NCI-H446 (cell line): Measurements from ENCODE around the gene C10orf53.
"Not testable (repeated sequence)": the region's sequence is repeated elsewhere in the genome, so short reads cannot be mapped to it uniquely, and the experiment has no call there.

ENCODE experiments used
- DNase-seq, 2 experiments: peaks; one replicate each; lab custom pipeline; 2025; lab: John Stamatoyannopoulos, UW

The C10orf53 gene

GRCh38 chr10:49652421-49653272, 26.8 kb upstream of the C10orf53 start:
- DNase-seq, result no peak

GRCh38 chr10:49653273-49653929, 26.1 kb upstream of the C10orf53 start:
- DNase-seq, result no peak

DNA sequence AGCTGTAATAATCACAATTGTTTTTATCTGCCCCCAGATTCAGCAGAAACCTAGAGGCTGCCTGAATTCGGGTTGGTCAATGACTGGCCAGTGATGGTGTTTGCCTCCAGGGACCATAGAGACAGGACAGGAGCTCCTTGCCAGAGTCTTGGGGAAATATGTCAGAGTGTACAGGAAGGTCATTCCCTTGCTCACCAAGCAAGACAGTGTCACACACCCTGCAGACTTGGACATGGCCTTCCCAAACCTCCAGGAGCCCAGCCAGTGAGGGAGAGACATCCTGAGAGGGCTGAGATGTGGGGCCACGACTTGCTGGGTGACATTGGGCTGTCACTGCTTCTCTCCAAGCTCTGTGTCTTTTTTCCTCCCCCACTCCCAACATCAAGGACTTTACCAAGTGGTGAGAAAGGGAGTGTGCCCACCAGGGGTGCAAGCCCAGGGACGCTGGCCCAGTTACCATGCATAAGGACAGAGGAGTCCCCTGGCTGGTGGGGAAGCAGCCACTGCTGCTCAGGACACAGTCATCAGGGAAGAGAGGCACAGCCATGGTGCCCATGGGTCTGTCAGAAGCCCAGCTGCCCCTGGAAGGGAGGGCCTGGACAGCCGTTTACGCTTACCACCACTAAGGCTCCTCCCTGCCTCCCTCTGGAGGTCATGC, 25.3 kb upstream of the C10orf53 start:
- no peak for DNase-seq

DNA sequence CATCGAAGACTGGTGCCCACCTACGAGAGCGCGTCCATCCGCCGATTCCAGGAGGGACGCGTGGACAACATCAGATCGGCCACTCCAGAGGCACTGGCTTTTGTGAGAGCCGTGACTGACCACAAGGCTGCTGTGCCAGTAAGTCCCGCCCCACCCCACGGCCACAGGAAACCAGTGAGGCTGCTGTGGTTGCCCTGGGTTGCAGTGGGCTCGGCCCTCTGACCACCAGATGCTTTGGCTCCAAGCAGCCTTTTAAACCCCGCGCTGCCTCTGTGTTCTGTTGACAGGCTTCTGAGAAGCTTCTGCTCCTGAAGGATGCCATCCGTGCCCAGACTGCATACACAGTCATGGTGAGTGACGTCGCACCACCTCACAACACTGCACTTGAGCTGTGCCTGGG, 24.4 kb upstream of the C10orf53 start:
- DNase-seq, result no peak

DNA sequence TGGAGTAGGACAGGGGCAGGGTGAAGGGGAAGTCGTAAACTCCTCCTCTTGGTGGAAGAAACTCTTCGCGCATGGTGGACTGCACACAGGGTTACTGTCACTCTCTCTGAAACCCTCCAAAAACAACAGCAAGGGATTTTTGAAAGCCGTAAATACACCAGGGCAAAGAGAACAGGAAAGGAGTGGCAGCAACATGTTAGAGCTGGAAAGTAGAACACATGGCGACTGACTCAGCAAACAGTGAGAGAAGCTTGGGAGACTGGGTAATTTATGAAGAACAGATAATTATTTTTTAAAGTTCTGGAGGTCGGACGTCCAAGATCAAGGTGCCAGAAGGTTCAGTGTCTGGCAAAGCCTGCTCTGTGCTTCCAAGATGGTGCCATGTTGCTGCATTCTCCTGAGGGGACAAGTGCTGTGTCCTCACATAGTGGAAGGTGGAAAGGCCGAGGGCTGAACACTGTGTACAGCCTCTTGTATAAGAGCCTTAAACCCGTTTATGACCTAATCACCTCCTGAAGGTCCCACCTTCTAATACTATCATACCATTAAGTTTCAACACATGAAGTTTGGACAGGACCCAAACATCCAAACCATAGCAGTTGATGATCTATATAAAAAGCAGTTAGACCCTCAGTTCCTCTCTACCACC, 22.5 kb upstream of the C10orf53 start:
- no peak for DNase-seq

GRCh38 chr10:49657606-49658005, 21.8 kb upstream of the C10orf53 start:
- DNase-seq, result no peak

- no peak for DNase-seq
Observed at GRCh38 chr10:49661140-49661856, 18.2 kb upstream of the C10orf53 start.

DNA sequence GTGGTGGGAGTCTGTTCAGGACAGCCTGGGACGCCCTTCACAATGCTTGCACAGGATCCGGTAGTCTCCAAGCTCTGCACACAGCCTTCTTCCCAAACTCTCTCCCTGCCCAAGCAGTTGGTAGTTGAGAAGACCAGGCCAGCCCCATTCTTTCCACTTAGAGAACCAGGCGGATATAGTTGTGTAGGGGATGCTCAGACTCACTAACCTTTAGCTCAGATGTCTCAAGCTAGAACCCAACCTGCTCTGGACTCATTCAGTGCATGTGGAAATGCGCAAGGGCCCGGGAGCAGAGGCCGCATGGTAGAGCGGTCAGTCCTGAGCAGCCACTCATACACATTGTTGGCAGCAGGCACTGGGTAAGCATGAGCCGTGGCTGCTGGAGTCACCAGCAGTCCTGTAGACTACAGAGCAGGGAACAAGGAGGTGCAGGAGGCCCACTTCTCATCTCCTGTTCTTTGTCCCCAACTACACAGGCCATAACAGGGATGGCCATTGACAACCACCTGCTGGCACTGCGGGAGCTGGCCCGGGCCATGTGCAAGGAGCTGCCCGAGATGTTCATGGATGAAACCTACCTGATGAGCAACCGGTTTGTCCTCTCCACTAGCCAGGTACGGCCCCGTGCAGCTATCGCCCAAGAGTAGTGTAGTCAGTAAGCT, 17.2 kb upstream of the C10orf53 start:
- DNase-seq, result no peak

- no peak for DNase-seq
Observed at GRCh38 chr10:49663596-49663995, 15.9 kb upstream of the C10orf53 start.

DNA sequence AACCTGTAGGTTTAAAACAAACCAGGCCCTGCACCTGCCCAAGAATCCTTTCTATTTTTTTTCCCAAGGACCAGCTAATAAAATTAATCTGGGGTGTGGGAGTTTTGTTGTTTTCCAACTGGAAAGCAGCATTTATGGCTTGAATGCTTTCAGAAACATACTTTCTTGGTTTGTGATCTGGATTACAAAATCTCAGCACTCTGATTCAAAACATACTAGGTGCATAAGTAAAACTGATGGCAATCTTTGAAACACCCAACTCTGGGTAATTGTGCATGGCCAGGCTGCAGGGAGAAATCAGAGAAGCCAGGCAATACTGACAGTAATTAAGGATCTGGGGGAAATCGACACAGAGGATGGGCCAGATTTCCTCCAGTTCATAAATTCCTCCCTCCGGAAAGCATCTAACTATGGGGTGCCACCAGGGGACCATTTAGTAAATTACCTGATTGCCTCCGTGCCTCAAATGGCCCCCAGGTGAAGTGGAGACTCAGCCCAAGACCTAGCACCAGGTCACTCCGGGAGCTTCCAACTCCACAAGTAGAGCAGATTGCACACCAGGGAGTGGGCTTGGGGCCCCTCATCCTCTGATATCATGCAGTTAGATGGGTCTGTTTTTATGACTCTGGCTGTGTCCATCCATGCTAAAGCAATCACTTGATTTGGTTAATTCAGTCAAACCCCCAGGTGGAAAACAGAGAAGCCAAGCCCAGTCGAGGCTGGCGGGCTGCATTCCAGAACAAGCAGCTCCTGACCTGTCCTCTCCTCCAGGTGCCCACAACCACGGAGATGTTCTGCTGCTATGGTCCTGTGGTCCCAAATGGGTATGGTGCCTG, 15.2 kb upstream of the C10orf53 start:
- DNase-seq, result no peak

GRCh38 chr10:49664842-49665355, 14.6 kb upstream of the C10orf53 start:
- no peak for DNase-seq

DNA sequence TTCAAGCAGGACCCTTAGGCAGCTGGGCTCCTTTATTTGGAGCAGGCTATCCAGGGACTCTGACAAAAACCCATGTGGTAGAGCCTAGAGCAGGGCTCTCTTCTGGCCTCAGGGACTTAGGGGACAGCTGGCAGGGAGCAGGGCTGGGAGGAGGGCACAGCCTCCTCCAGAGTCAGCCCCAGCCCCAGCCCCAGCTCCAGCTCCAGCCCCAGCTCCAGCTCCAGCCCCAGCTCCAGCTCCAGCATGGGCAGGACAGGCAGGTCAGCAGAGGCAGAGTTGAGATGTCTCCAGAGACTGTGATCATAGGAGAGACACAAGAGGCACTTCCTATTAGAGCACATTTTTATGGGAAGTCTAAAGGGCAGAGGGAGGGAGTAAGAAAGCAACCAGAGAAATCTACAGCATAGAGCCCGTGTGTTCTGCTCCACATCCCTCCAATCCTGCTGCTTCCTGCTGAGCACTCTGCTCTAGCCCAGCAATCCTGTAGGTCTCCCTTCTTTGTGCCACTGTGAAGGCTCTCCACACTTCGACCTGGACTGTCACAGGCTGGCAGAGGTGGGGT, 13.3 kb upstream of the C10orf53 start:
- DNase-seq, result no peak

DNA sequence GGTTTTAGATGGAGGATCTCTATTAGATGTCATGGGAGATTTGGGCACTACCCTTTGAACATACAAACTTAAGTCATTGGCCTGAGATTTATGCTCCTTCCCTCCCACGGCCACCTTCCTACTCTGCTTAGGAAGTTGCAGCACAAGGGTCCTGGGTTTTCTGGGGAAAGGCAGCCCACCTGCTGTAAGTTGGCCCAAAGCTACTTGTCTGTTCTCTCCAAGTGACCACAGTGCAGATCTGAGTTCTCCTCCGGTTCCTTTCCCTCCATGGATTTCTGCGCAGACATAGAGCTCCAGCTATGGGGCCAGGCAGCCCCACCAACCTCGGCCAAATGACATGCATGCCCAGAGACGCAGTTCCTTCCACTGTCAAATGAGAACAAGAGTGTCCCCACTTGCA, 12.8 kb upstream of the C10orf53 start:
- DNase-seq, result no peak

- no peak for DNase-seq
Observed at GRCh38 chr10:49667991-49668390, 11.5 kb upstream of the C10orf53 start.

GRCh38 chr10:49668684-49669083, 10.8 kb upstream of the C10orf53 start:
- no peak for DNase-seq

DNA sequence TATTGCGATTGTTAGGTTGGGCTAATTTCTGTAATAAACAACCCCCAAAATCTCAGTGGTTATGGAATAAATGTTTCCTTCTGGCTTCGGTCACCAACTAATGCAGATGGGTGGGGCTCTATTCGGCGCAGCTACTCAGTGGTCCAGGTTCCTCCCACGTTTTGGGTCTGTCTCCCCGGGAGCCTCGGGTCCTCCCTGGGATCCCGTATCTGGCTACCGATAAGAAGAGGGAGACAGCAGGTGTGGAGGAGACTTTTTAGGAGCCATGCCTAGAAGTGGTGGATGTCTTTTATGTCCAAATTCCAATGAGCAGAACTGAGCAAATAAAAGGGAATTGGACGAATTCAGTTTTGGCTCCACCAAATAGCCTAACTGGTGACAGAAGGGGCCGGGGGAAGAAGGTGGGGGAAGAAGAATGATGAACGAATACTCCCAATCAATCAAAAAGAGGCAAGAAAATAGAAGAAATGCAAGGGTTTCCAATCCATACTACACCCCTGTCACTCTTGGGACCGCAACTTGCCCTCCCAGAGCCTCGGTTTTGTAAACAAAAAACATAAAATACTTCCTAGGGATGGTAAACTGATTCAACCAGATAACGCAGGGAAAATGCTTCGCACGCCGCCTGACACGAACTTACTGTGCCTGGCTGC, 498 bp upstream of the C10orf53 start:
- DNase-seq, result no peak

GRCh38 chr10:49682449-49682848, 3.0 kb downstream of the C10orf53 start:
- DNase-seq, result not testable (repeated sequence)

DNA sequence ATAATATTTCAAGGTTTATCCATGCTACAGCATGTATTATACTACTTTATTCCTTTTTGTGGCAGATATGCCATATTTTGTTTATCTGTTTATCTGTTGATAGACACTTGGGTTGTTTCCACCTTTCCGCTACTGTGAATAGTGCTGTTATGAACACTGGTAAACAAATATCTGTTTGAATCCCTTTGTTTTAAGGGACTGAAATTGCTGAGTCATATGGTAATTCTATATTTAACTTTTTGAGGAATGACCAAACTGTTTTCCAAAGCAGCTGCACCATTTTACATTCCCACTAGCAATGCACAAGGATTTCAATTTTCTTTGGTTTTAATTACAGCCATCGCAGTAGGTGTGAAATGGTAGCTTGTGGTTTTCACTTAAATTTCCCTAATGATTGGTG, 3.4 kb downstream of the C10orf53 start:
- no peak for DNase-seq

GRCh38 chr10:49686651-49687050, 7.2 kb downstream of the C10orf53 start:
- no peak for DNase-seq
